ENCODE measurements around the gene RAB5A.

- no peak for TF ChIP-seq CTCF (IDR thresholded peaks at IDR 0.05)
- TF ChIP-seq, protein P1, sequence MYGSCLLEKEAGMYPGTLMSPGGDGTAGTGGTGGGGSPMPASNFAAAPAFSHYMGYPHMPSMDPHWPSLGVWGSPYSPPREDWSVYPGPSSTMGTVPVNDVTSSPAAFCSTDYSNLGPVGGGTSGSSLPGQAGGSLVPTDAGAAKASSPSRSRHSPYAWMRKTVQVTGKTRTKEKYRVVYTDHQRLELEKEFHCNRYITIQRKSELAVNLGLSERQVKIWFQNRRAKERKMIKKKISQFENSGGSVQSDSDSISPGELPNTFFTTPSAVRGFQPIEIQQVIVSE (CRISPR knock-in tag; IDR thresholded peaks at IDR 0.05; ENCODE audit: borderline replicate concordance) = no peak
- TF ChIP-seq NR2C2 (CRISPR knock-in tag; IDR thresholded peaks at IDR 0.05) = no peak
Measured at GRCh38 chr3:20023623-20024405, 76.9 kb downstream of the RAB5A start.
